ENCODE measurements around the gene PRSS35.
"Not testable (repeated sequence)": the region's sequence is repeated elsewhere in the genome, so short reads cannot be mapped to it uniquely, and the experiment has no call there.

PRSS35 gene

DNA sequence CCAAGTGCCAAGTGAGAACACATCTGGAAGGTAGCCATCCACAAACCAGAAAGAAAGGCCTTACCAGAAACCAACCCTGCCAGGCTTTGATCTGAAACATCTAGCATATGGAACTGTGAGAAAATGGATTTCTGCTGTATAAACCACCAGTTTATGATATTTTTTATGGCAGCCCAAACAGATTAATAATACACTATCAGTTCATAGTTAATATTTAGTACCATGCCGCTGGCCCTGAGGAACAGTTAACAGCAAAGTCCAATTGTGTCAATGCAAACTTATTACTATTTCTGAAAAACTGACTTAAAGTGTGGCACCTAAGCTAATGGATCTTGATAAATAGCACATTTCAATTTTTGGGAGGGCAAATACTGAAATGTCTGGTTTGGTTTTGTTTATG, 35.4 kb upstream of the PRSS35 start:
- no peak for TF ChIP-seq CTCF (IDR thresholded peaks at IDR 0.05; ENCODE audit: poor library complexity, severe bottlenecking)
- no peaks in the 10 kb centered on the region for H3K4me1 ChIP-seq (ENCODE audit: insufficient read depth, poor library complexity, severe bottlenecking)
- no peaks in the 10 kb centered on the region for H3K27me3 ChIP-seq (ENCODE audit: insufficient read depth, poor library complexity, severe bottlenecking)
- no peaks in the 10 kb centered on the region for H3K9me3 ChIP-seq (ENCODE audit: severe bottlenecking)
- DNase-seq (ENCODE audit: low spot score): no peak
- no peak overlapping the region for H3K4me3 ChIP-seq (ENCODE audit: severe bottlenecking)
- ATAC-seq (ENCODE audit: low read depth): no peak
- no peak overlapping the region for H3K27ac ChIP-seq (ENCODE audit: poor library complexity, severe bottlenecking)
- H3K36me3 ChIP-seq (ENCODE audit: low read depth): no peaks in the 10 kb centered on the region

DNA sequence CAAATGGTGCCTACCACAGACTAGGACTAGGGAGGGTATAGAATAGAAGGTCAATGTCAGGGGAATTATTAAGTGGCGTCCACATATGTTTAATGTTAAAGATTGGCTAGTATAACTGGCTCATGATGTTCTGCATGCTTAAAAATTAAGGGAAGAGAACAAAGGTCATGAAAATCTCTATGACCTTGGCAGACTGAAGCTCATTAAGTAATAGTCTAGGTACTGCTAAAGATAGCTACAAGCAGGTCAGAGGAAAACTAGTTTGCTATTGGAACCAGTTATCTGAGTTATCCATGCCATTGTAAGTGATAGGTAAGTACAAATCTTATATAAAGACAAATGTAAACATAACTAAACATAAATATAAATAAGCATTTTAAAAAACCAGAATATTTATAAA, 32.9 kb upstream of the PRSS35 start:
- no peaks in the 10 kb centered on the region for H3K4me1 ChIP-seq (ENCODE audit: insufficient read depth, poor library complexity, severe bottlenecking)
- TF ChIP-seq CTCF (IDR thresholded peaks at IDR 0.05; ENCODE audit: poor library complexity, severe bottlenecking): no peak
- ATAC-seq (ENCODE audit: low read depth): no peak

DNA sequence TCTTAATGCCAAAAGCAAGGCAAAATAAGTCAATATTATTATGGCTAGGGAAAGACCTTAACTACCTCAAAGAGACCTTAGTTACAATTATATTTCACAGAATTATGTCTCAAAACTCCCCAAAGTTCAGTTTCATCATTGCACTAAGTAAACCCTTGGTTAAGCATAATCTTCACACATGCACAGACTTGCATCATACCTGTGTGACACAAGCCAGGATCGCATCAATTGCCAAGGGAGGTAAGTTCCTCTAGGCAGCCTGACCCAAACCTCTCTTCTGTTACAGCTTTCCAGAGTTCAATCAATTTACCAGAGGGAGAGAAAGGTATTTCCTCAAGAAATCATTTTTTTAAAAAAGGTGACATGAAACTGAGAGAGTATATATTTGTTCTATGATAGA, 31.9 kb upstream of the PRSS35 start:
- no peak for TF ChIP-seq CTCF (IDR thresholded peaks at IDR 0.05; ENCODE audit: poor library complexity, severe bottlenecking)

More for the DNA sequence above, 32.9 kb upstream of the PRSS35 start:
- Histone ChIP-seq H3K4me3 (ENCODE audit: severe bottlenecking) (no peak overlapping the region), H3K9me3 (ENCODE audit: severe bottlenecking) (no peaks in the 10 kb centered on the region), H3K27ac (ENCODE audit: poor library complexity, severe bottlenecking) (no peak overlapping the region), H3K27me3 (ENCODE audit: insufficient read depth, poor library complexity, severe bottlenecking) (no peaks in the 10 kb centered on the region), H3K36me3 (ENCODE audit: low read depth) (no peaks in the 10 kb centered on the region)
- DNase-seq (ENCODE audit: low spot score): no peak

GRCh38 chr6:83481938-83482337, 30.4 kb upstream of the PRSS35 start:
- H3K9me3 ChIP-seq (ENCODE audit: severe bottlenecking); H3K4me3 ChIP-seq (ENCODE audit: severe bottlenecking); H3K36me3 ChIP-seq (ENCODE audit: low read depth); H3K27ac ChIP-seq (ENCODE audit: poor library complexity, severe bottlenecking); DNase-seq (ENCODE audit: low spot score); ATAC-seq (ENCODE audit: low read depth); H3K27me3 ChIP-seq (ENCODE audit: insufficient read depth, poor library complexity, severe bottlenecking); H3K4me1 ChIP-seq (ENCODE audit: insufficient read depth, poor library complexity, severe bottlenecking): not testable (repeated sequence)

More for the DNA sequence above, 31.9 kb upstream of the PRSS35 start:
- Histone ChIP-seq H3K27me3 (ENCODE audit: insufficient read depth, poor library complexity, severe bottlenecking) (no peaks in the 10 kb centered on the region), H3K36me3 (ENCODE audit: low read depth) (no peaks in the 10 kb centered on the region), H3K4me3 (ENCODE audit: severe bottlenecking) (no peak overlapping the region), H3K9me3 (ENCODE audit: severe bottlenecking) (no peaks in the 10 kb centered on the region), H3K27ac (ENCODE audit: poor library complexity, severe bottlenecking) (no peak overlapping the region), H3K4me1 (ENCODE audit: insufficient read depth, poor library complexity, severe bottlenecking) (no peaks in the 10 kb centered on the region)
- peak; percentile 49; the same call in 2 of the 3 replicates for ATAC-seq (ENCODE audit: low read depth)
- no peak for DNase-seq (ENCODE audit: low spot score)

- Histone ChIP-seq H3K36me3 (ENCODE audit: low read depth) (no peaks in the 10 kb centered on the region), H3K27ac (ENCODE audit: poor library complexity, severe bottlenecking) (no peak overlapping the region)
Observed at GRCh38 chr6:83488448-83488847, 23.9 kb upstream of the PRSS35 start.

More at GRCh38 chr6:83488448-83488847, 23.9 kb upstream of the PRSS35 start:
- Histone ChIP-seq H3K4me1 (ENCODE audit: insufficient read depth, poor library complexity, severe bottlenecking) (no peaks in the 10 kb centered on the region), H3K27me3 (ENCODE audit: insufficient read depth, poor library complexity, severe bottlenecking) (no peaks in the 10 kb centered on the region), H3K9me3 (ENCODE audit: severe bottlenecking) (no peaks in the 10 kb centered on the region), H3K4me3 (ENCODE audit: severe bottlenecking) (no peak overlapping the region)
- no peak for TF ChIP-seq CTCF (IDR thresholded peaks at IDR 0.05; ENCODE audit: poor library complexity, severe bottlenecking)
- no peak for DNase-seq (ENCODE audit: low spot score)
- ATAC-seq (ENCODE audit: low read depth): no peak
